ENCODE results near the gene POLE.
A peak's percentile ranks its signal among the peaks of the same experiment; 100 is the strongest.

Gene POLE

DNA sequence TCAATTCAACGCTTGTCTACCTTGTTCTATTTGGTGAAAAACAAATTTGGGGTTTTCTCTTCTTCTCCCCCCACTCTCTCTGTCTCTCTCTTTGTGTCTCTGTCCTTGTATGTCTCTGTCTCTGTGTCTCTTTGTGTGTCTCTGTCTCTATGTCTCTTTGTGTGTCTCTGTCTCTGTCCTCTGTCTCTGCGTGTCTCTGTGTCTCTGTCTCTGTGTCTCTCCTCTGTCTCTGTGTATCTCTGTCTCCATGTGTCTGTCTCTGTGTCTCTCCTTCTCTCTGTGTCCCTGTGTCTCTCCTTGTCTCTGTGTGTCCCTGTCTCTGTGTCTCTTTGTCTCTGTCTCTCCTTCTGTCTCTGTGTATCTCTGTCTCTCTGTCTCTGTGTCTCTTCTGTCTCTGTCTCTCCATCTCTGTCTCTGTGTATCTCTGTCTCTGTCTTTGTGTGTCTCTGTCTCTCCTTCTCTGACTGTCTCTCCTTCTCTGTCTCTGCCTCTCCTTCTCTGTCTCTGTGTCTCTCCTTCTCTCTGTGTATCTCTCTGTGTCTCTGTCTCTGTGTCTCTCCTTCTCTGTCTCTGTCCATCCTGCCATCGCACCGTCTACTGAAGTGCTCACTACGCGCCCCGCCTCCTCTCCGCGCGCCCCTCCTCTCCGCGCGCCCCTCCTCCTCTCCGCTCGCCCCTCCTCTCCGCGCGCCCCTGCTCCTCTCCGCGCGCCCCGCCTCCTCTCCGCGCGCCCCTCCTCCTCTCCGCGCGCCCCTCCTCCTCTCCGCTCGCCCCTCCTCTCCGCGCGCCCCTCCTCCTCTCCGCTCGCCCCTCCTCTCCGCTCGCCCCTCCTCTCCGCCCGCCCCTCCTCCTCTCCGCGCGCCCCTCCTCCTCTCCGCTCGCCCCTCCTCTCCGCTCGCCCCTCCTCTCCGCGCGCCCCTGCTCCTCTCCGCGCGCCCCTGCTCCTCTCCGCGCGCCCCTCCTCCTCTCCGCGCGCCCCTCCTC lies 89.5 kb downstream of the POLE start:
- DNase-seq (ENCODE audit: low read depth), result peak; percentile 29
- H3K4me3 ChIP-seq (ENCODE audit: control insufficient read depth, low read depth, low read length), result peak overlapping the region; percentile 32
- TF ChIP-seq, protein P1, sequence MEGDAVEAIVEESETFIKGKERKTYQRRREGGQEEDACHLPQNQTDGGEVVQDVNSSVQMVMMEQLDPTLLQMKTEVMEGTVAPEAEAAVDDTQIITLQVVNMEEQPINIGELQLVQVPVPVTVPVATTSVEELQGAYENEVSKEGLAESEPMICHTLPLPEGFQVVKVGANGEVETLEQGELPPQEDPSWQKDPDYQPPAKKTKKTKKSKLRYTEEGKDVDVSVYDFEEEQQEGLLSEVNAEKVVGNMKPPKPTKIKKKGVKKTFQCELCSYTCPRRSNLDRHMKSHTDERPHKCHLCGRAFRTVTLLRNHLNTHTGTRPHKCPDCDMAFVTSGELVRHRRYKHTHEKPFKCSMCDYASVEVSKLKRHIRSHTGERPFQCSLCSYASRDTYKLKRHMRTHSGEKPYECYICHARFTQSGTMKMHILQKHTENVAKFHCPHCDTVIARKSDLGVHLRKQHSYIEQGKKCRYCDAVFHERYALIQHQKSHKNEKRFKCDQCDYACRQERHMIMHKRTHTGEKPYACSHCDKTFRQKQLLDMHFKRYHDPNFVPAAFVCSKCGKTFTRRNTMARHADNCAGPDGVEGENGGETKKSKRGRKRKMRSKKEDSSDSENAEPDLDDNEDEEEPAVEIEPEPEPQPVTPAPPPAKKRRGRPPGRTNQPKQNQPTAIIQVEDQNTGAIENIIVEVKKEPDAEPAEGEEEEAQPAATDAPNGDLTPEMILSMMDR (conservative IDR thresholded peaks at IDR 0.05; ENCODE audit: control insufficient read depth, insufficient read depth, low read depth, low read length), result no peak

DNA sequence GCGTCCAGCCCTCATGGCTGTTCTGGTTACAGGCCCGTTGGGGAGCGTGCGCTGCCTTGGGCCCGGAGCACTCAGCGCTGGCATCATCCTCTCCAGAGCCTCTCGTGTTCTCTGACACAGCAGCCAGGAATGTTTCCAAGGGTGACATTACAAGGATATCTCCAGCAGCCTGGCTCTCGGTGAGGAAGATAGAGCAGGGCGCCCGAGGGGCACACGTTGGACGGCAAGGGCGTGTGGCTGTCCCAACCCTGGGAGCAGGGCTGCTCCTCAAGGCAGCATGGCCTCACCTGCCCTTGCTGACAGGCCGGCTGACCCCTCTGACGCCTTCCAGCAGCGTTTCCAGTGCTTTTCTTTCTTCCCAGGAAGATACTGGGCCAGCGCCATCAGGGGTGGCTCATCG lies 91.1 kb downstream of the POLE start:
- H3K4me3 ChIP-seq (ENCODE audit: control insufficient read depth, low read depth, low read length), result no peak overlapping the region
- peak; percentile 25 for DNase-seq (ENCODE audit: low read depth)
- TF ChIP-seq, protein P1 (conservative IDR thresholded peaks at IDR 0.05; ENCODE audit: control insufficient read depth, insufficient read depth, low read depth, low read length), result no peak

DNA sequence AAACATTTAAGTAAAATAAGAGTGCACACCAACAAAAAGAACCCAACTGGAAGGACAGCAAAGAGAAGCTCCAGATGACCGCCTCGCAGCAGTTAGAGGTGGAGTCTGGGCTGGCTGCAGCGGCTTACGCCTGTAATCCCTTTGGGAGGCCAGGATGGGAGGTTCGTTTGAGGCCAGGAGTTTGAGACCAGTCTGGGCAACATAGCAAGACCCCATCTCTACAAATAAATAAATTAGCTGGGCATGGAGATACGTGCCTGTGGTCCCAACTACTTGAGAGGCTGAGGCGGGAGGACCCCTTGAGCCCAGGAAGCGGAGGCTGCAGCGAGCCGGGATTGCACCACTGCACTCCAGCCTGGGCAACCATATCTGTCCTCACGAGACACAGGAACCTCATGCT lies 92.0 kb downstream of the POLE start:
- TF ChIP-seq, protein P1 (conservative IDR thresholded peaks at IDR 0.05; ENCODE audit: control insufficient read depth, insufficient read depth, low read depth, low read length), result no peak
- no peak overlapping the region for H3K4me3 ChIP-seq (ENCODE audit: control insufficient read depth, low read depth, low read length)
- DNase-seq (ENCODE audit: low read depth), result no peak

DNA sequence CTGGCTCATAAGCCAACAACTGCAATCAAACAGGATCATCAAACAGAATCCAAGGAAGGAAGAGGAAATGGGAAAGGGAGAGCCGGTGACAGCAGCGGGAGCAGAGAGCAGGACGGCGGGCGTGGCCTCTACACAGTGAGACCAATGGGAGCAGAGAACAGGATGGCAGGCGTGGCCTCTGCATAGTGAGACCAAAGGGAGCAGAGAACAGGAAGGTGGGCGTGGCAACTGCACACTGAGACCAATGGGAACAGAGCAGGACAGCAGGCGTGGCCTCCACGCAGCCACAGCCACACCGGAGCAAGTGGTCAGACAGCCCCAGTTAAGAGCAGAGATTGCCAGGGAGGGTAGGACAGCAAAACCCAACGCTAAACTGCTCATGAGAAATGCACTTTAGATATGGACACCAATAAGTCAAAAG lies 93.2 kb downstream of the POLE start:
- H3K4me3 ChIP-seq (ENCODE audit: control insufficient read depth, low read depth, low read length), result peak overlapping the region; percentile 12
- TF ChIP-seq, protein P1 (conservative IDR thresholded peaks at IDR 0.05; ENCODE audit: control insufficient read depth, insufficient read depth, low read depth, low read length), result no peak
- DNase-seq (ENCODE audit: low read depth), result peak; percentile 94

DNA sequence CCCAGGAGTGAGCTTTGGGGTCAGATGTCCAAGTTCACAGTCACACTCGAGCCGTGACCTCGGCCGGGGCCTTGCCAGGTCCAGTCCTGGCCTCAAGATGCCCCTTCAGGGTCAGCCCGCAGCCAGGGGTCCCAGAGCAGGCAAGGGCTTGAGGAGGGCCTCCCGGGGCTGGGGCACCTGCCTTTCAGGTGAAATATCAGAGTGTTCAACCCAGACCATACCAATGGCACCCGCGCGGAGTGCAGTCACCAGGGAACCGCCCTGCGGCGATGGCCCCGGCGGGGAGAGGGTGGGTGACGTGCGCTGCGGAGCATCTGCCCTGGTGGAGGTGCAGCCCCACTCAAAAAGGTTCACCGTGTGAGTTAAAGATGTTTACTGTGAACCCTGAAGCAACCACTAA lies 93.6 kb downstream of the POLE start:
- H3K4me3 ChIP-seq (ENCODE audit: control insufficient read depth, low read depth, low read length), result peak overlapping the region; percentile 12
- no peak for DNase-seq (ENCODE audit: low read depth)
- TF ChIP-seq, protein P1 (conservative IDR thresholded peaks at IDR 0.05; ENCODE audit: control insufficient read depth, insufficient read depth, low read depth, low read length), result no peak

DNA sequence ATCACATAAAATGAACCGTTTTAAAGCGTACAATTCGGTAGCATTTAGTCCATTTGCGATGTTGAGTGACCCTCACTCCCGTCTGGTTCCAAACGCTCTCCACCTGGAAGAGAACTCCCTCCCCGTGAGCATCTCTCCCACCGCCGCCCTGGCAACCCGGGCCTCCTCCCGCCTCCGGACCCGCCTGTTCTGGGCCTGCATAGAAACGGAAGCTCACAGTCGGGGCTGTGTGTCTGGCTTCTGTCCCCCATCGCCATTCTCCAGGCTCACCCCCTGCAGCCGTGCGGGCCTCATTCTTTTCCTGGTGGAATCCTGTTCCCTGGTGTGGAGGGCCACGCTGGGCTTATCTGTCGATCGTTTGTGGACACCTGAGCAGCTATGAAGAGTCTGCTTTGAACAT lies 94.1 kb downstream of the POLE start:
- TF ChIP-seq, protein P1 (conservative IDR thresholded peaks at IDR 0.05; ENCODE audit: control insufficient read depth, insufficient read depth, low read depth, low read length), result no peak
- DNase-seq (ENCODE audit: low read depth), result no peak
- no peak overlapping the region for H3K4me3 ChIP-seq (ENCODE audit: control insufficient read depth, low read depth, low read length)

Data from fibroblast of mammary gland (primary cell).